PC-9 (cell line): ENCODE results near the gene RASAL2. TPM values are rescaled to one million over a fixed set of nuclear protein-coding genes. Genes with fewer than 3 reads are reported as not detected.
"Not testable (repeated sequence)": the region's sequence is repeated elsewhere in the genome, so short reads cannot be mapped to it uniquely, and the experiment has no call there.

Source experiments
- BruUV-seq: library from RNA; stranded (reverse); fragments of 400-500 nt; replicated peaks from 2 replicates; lab custom pipeline; 2021; lab: Mats Ljungman, UMichigan
- CTCF ChIA-PET: fragments of 300-600 bp; sonication (Branson Sonifier 250); formaldehyde crosslinking; loops from one replicate; lab custom pipeline; 2022; ENCODE audit warnings: antibody characterized with exemption; lab: Charles Lee
- POLR2A ChIA-PET: fragments of 300-600 bp; sonication (Branson Sonifier 250); formaldehyde crosslinking; loops from one replicate; lab custom pipeline; 2022; ENCODE audit warnings: antibody characterized with exemption; ENCODE audit not compliant: unreplicated experiment; lab: Charles Lee
- DNase-seq, 2 experiments: peaks; one replicate each; pipeline versions ENCODE4 v3.0.0 to v3.0.0-alpha.2; 2015 to 2022; ENCODE audit warnings: mixed read lengths in 1 of 2
- H2AFZ ChIP-seq: fragments of 200-600 bp; sonication (generic); 2 replicates; pipeline ENCODE4 v1.8.1; 2017; ENCODE audit warnings: antibody characterized with exemption
- H3F3A ChIP-seq: fragments of 200-600 bp; sonication (generic); 2 replicates; pipeline ENCODE4 v1.8.1; 2017; ENCODE audit warnings: antibody characterized with exemption, mild to moderate bottlenecking, low read depth; ENCODE audit not compliant: insufficient read depth
- H3K27ac ChIP-seq: fragments of 200-600 bp; sonication (generic); 2 replicates; pipeline ENCODE4 v1.6.1; 2016; ENCODE audit warnings: mixed run types
- H3K27me3 ChIP-seq: fragments of 200-600 bp; sonication (generic); 2 replicates; pipeline ENCODE4 v1.6.1; 2016; ENCODE audit warnings: low read depth, mixed run types; ENCODE audit not compliant: insufficient read depth
- H3K36me3 ChIP-seq: fragments of 200-600 bp; sonication (generic); 2 replicates; pipeline ENCODE4 v1.6.1; 2016; ENCODE audit warnings: low read depth, mixed run types
- H3K4me1 ChIP-seq: fragments of 200-600 bp; sonication (generic); replicated peaks from 2 replicates; pipeline ENCODE4 v1.6.1; 2016; ENCODE audit warnings: mixed run types; ENCODE audit not compliant: insufficient read depth
- H3K4me2 ChIP-seq: fragments of 200-600 bp; sonication (generic); 2 replicates; pipeline ENCODE4 v1.6.1; 2017; ENCODE audit warnings: mixed run types
- H3K4me3 ChIP-seq: fragments of 200-600 bp; sonication (generic); 2 replicates; pipeline ENCODE4 v1.6.1; 2016; ENCODE audit warnings: mixed run types
- H3K79me2 ChIP-seq: fragments of 200-600 bp; sonication (generic); 2 replicates; pipeline ENCODE4 v1.6.1; 2017; ENCODE audit warnings: low read depth, mixed run types
- H3K9me2 ChIP-seq: fragments of 200-600 bp; sonication (generic); 2 replicates; pipeline ENCODE4 v1.8.1; 2017; ENCODE audit warnings: mild to moderate bottlenecking; ENCODE audit not compliant: insufficient read depth
- H3K9me3 ChIP-seq: fragments of 200-600 bp; sonication (generic); 2 replicates; pipeline ENCODE4 v1.8.1; 2016; ENCODE audit warnings: low read depth; ENCODE audit not compliant: insufficient read depth
- H4K20me1 ChIP-seq: fragments of 200-600 bp; sonication (generic); 2 replicates; pipeline ENCODE4 v1.8.1; 2017; ENCODE audit not compliant: insufficient read depth
- CTCF ChIP-seq: fragments of 200-600 bp; sonication (generic); conservative IDR thresholded peaks from 2 replicates; pipeline ENCODE4 v1.6.1; 2017; ENCODE audit warnings: mixed run types, antibody characterized with exemption, mild to moderate bottlenecking, moderate library complexity
- EZH2 ChIP-seq: fragments of 200-600 bp; sonication (generic); IDR thresholded peaks from 2 replicates; pipeline ENCODE4 v1.8.0; 2017; ENCODE audit warnings: antibody characterized with exemption, low read depth
- intact Hi-C: fragments of 100-400 bp; cut with micrococcal nuclease; formaldehyde crosslinking; loops from one replicate; pipeline ENCODE4 v1.10.0; 2022; ENCODE audit not compliant: unreplicated experiment
- total RNA-seq: library from RNA; stranded (reverse); gene quantifications from 2 replicates; pipeline ENCODE4 v1.2.3, GENCODE V29; 2021

The RASAL2 gene
- total RNA-seq, 1 experiment from 2014 or later = 54.1 TPM

GRCh38 chr1:178388418-178389145 lies 294.7 kb downstream of the RASAL2 start:
- CTCF ChIA-PET = no interaction called here
- no peak overlapping the region for H3K27ac ChIP-seq

GRCh38 chr1:178389441-178389840 lies 295.5 kb downstream of the RASAL2 start:
- H3K4me2 ChIP-seq = no peak overlapping the region
- intact Hi-C loops = no loop called here
- CTCF ChIA-PET = no interaction called here
- H2AFZ ChIP-seq = no peak overlapping the region
- H3K9me2 ChIP-seq = no peaks in the 10 kb centered on the region
- no peak for DNase-seq
- BruUV-seq = no TSS peak
- H3K9me3 ChIP-seq = no peaks in the 10 kb centered on the region
- no peaks in the 10 kb centered on the region for H3K27me3 ChIP-seq
- POLR2A ChIA-PET = no interaction called here
- H3K4me3 ChIP-seq = no peak overlapping the region
- no peaks in the 10 kb centered on the region for H3K36me3 ChIP-seq
- peaks cover 9% of the 10 kb centered on the region; the same call in 1 of the 2 replicates for H3F3A ChIP-seq
- TF ChIP-seq EZH2 = no peak
- TF ChIP-seq CTCF = no peak
- H4K20me1 ChIP-seq = no peaks in the 10 kb centered on the region
- H3K79me2 ChIP-seq = no peaks in the 10 kb centered on the region
- H3K4me1 ChIP-seq = no peaks in the 10 kb centered on the region
- no peak overlapping the region for H3K27ac ChIP-seq

More at GRCh38 chr1:178388418-178389145, 294.7 kb downstream of the RASAL2 start:
- POLR2A ChIA-PET = no interaction called here
- no peak overlapping the region for H3K4me2 ChIP-seq
- no peaks in the 10 kb centered on the region for H3K4me1 ChIP-seq
- no peaks in the 10 kb centered on the region for H3K9me3 ChIP-seq
- no peaks in the 10 kb centered on the region for H3K9me2 ChIP-seq
- no peaks in the 10 kb centered on the region for H3K27me3 ChIP-seq
- no peak overlapping the region for H3K4me3 ChIP-seq
- TF ChIP-seq CTCF (no peak), EZH2 (no peak)
- no peak overlapping the region for H2AFZ ChIP-seq
- intact Hi-C loops = no loop called here
- BruUV-seq = no TSS peak
- H3K36me3 ChIP-seq = no peaks in the 10 kb centered on the region
- no peaks in the 10 kb centered on the region for H3K79me2 ChIP-seq
- no peak for DNase-seq
- H4K20me1 ChIP-seq = no peaks in the 10 kb centered on the region
- H3F3A ChIP-seq = peaks cover 9% of the 10 kb centered on the region; the same call in 1 of the 2 replicates

- H3K9me2 ChIP-seq, H3K4me2 ChIP-seq, H3K4me1 ChIP-seq, H3K9me3 ChIP-seq, DNase-seq, H3K36me3 ChIP-seq, H3K79me2 ChIP-seq, intact Hi-C loops, H2AFZ ChIP-seq, H3K4me3 ChIP-seq, H4K20me1 ChIP-seq, CTCF ChIA-PET, BruUV-seq, H3K27ac ChIP-seq, H3F3A ChIP-seq, H3K27me3 ChIP-seq, POLR2A ChIA-PET: not testable (repeated sequence)
Measured at GRCh38 chr1:178390280-178390679, 296.4 kb downstream of the RASAL2 start.

GRCh38 chr1:178393370-178393769 lies 299.5 kb downstream of the RASAL2 start:
- Histone ChIP-seq H3K36me3 (no peaks in the 10 kb centered on the region), H3K27ac (no peak overlapping the region), H3F3A (peaks cover 8% of the 10 kb centered on the region; the same call in 1 of the 2 replicates), H3K79me2 (no peaks in the 10 kb centered on the region), H3K4me3 (no peak overlapping the region), H4K20me1 (no peaks in the 10 kb centered on the region), H3K4me2 (no peak overlapping the region), H3K27me3 (no peaks in the 10 kb centered on the region), H3K9me3 (no peaks in the 10 kb centered on the region), H2AFZ (no peak overlapping the region), H3K9me2 (no peaks in the 10 kb centered on the region), H3K4me1 (no peaks in the 10 kb centered on the region)
- intact Hi-C loops = no loop called here
- BruUV-seq = no TSS peak
- ChIA-PET CTCF (no interaction called here), POLR2A (no interaction called here)
- DNase-seq = no peak
- TF ChIP-seq CTCF = no peak
- no peak for TF ChIP-seq EZH2
